Measurements from ENCODE around the gene LHX3. TPM values are rescaled to one million over a fixed set of nuclear protein-coding genes. Genes with fewer than 3 reads are reported as not detected.

Gene LHX3
- total and polyA plus RNA-seq, 10 of the 15 experiments (the other 5 are each of a cell fraction or from before 2014, with no cell fraction given): not detected

- BruUV-seq (replicated peaks): no TSS peak
- Histone ChIP-seq H3K4me2 (ENCODE audit: control insufficient read depth, insufficient read depth) (no peak overlapping the region), H4K20me1 (ENCODE audit: control insufficient read depth, insufficient read depth) (no peaks in the 10 kb centered on the region), H3K27ac (ENCODE audit: control insufficient read depth, insufficient read depth) (no peak overlapping the region), H3K4me1 (ENCODE audit: control insufficient read depth, insufficient read depth, low read length) (no peaks in the 10 kb centered on the region), H3K4me3 (no peak overlapping the region), H3K36me3 (ENCODE audit: control insufficient read depth in 2 of 2, insufficient read depth in 2 of 2, low read length in 1 of 2) (no peaks in the 10 kb centered on the region), H3K9me3 (replicated peaks; ENCODE audit: control insufficient read depth, insufficient read depth, low read length) (no peaks in the 10 kb centered on the region), H3K9ac (ENCODE audit: control insufficient read depth, insufficient read depth, low read length) (no peak overlapping the region), H3K79me2 (ENCODE audit: control insufficient read depth, insufficient read depth, low read length) (no peaks in the 10 kb centered on the region), H2AFZ (ENCODE audit: control insufficient read depth, low read depth, low read length) (no peak overlapping the region), H3K27me3 (replicated peaks in 1 of 2; ENCODE audit: control insufficient read depth in 2 of 2, insufficient read depth in 2 of 2, low read length in 1 of 2) (no peaks in the 10 kb centered on the region; a peak in 1 of 4 replicates)
- TF ChIP-seq SMC3 (IDR thresholded peaks at IDR 0.05; ENCODE audit: borderline replicate concordance, low read length) (no peak), BCLAF1 (IDR thresholded peaks at IDR 0.05) (no peak), ATF7 (IDR thresholded peaks at IDR 0.05; ENCODE audit: low read depth) (no peak), POLR2AphosphoS5 (IDR thresholded peaks at IDR 0.05; ENCODE audit: low read length) (no peak), ASH2L (IDR thresholded peaks at IDR 0.05; ENCODE audit: borderline replicate concordance, low read depth) (no peak), HCFC1 (IDR thresholded peaks at IDR 0.05; ENCODE audit: low read length) (no peak), TCF3 (IDR thresholded peaks at IDR 0.05; ENCODE audit: borderline replicate concordance, insufficient read depth, low read depth, low read length) (no peak), PML (IDR thresholded peaks at IDR 0.05; ENCODE audit: low read length) (no peak), HSF1 (IDR thresholded peaks at IDR 0.05; ENCODE audit: low read depth, low read length) (no peak), USF1 (IDR thresholded peaks at IDR 0.05; ENCODE audit: borderline replicate concordance, extremely low read length, insufficient read depth, low read depth, low read length) (no peak), SMAD1 (IDR thresholded peaks at IDR 0.05; ENCODE audit: low read depth, partially characterized antibody) (no peak)
- intact Hi-C loops (cut with micrococcal nuclease; ENCODE audit: unreplicated experiment) (no loop called here), in situ Hi-C loops (cut with MboI) (no loop called here)
- no peak for ATAC-seq
- no peak for DNase-seq (ENCODE audit: low read depth, low spot score)
- SMC1A ChIA-PET (ENCODE audit: uncharacterized antibody, unreplicated experiment): no interaction called here
- WGBS (ENCODE audit: insufficient coverage, insufficient replicate concordance, low lambda C conversion rate, missing lambda C conversion rate): 63% methylated on average over 18 of the region's 18 CpGs
- POLR2A ChIA-PET: no interaction called here
- FAIRE-seq: no peak
- CTCF ChIA-PET: interaction anchor here (0.6 kb wide), 1 partner anchor 331 kb away, joined by 3 read pairs; no protein-coding TSS in a partner anchor
- RAD21 ChIA-PET (ENCODE audit: unreplicated experiment): no interaction called here
These were observed 22.0 kb downstream of the LHX3 start for GRCh38 chr9:136182850-136183422.

Data from GM12878 (cell line).